ENCODE measurements around the gene ZGLP1.

DNA sequence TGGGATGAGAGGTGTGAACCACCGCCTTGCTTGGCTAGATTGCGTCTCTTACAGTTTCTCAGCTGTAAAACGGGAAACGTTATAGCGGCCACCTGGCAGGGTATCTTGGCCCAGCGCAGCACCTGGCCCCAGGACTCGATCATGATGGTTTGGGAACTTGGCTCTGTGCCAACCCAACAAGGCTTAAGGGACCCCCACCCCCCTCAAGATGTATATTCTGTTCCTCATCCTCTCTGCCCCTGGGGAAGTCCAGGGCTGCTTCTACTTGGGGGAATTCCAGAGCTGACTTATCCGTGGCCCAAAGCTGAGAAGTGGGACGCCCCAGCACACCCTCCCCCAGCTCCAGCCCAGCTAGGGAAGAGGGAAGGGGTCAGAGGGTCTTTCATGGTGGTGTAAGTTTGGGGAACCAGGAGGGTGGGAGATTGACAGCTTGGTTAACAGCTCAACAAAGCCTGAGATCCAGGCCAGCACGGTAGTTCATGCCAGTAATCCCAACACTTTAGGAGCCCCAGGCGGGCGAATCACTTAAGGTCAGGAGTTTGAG, 38.0 kb downstream of the ZGLP1 start:
- no peak for TF ChIP-seq POLR2A (IDR thresholded peaks at IDR 0.05)
- TF ChIP-seq, protein P1, sequence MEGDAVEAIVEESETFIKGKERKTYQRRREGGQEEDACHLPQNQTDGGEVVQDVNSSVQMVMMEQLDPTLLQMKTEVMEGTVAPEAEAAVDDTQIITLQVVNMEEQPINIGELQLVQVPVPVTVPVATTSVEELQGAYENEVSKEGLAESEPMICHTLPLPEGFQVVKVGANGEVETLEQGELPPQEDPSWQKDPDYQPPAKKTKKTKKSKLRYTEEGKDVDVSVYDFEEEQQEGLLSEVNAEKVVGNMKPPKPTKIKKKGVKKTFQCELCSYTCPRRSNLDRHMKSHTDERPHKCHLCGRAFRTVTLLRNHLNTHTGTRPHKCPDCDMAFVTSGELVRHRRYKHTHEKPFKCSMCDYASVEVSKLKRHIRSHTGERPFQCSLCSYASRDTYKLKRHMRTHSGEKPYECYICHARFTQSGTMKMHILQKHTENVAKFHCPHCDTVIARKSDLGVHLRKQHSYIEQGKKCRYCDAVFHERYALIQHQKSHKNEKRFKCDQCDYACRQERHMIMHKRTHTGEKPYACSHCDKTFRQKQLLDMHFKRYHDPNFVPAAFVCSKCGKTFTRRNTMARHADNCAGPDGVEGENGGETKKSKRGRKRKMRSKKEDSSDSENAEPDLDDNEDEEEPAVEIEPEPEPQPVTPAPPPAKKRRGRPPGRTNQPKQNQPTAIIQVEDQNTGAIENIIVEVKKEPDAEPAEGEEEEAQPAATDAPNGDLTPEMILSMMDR (IDR thresholded peaks at IDR 0.05), result no peak
